Ishikawa (cell line): Measurements from ENCODE around the gene PRXL2B.

ENCODE experiments used
- CEBPB ChIP-seq: IDR thresholded peaks from 2 replicates; pipeline ENCODE4 v1.6.1; 2012
- CREB1 ChIP-seq: IDR thresholded peaks from 2 replicates; pipeline ENCODE4 v1.6.1; 2012; ENCODE audit warnings: low read depth
- EGR1 ChIP-seq: IDR thresholded peaks from 2 replicates; pipeline ENCODE4 v1.6.1; 2012
- EP300 ChIP-seq: IDR thresholded peaks from 2 replicates; pipeline ENCODE4 v1.6.1; 2012; ENCODE audit warnings: borderline replicate concordance
- FOXM1 ChIP-seq: IDR thresholded peaks from 2 replicates; pipeline ENCODE4 v1.6.1; 2012; ENCODE audit warnings: low read depth, borderline replicate concordance
- MAX ChIP-seq: IDR thresholded peaks from 2 replicates; pipeline ENCODE4 v1.6.1; 2012
- NFIC ChIP-seq: IDR thresholded peaks from 2 replicates; pipeline ENCODE4 v1.6.1; 2012
- RAD21 ChIP-seq: IDR thresholded peaks from 2 replicates; pipeline ENCODE4 v1.6.1; 2012; ENCODE audit warnings: low read depth
- REST ChIP-seq: IDR thresholded peaks from 2 replicates; pipeline ENCODE4 v1.6.1; 2012; ENCODE audit warnings: low read depth, mild to moderate bottlenecking
- TAF1 ChIP-seq: IDR thresholded peaks from 2 replicates; pipeline ENCODE4 v1.6.1; 2012; ENCODE audit warnings: low read depth, mild to moderate bottlenecking
- TCF12 ChIP-seq: IDR thresholded peaks from 2 replicates; pipeline ENCODE4 v1.6.1; 2012; ENCODE audit warnings: low read depth
- TEAD4 ChIP-seq: IDR thresholded peaks from 2 replicates; pipeline ENCODE4 v1.6.1; 2012
- USF1 ChIP-seq: IDR thresholded peaks from 2 replicates; pipeline ENCODE4 v1.6.1; 2012
- YY1 ChIP-seq: IDR thresholded peaks from 2 replicates; pipeline ENCODE4 v1.6.1; 2012; ENCODE audit warnings: low read depth
- ZBTB7A ChIP-seq: IDR thresholded peaks from 2 replicates; pipeline ENCODE4 v1.6.1; 2012; ENCODE audit warnings: low read depth

PRXL2B gene

GRCh38 chr1:2571348-2571747 lies 15.2 kb upstream of the PRXL2B start:
- TF ChIP-seq CEBPB = no peak
- TF ChIP-seq CREB1 = no peak
- no peak for TF ChIP-seq ZBTB7A
- no peak for TF ChIP-seq REST
- no peak for TF ChIP-seq EP300
- no peak for TF ChIP-seq TAF1
- TF ChIP-seq FOXM1 = no peak
- TF ChIP-seq YY1 = no peak
- TF ChIP-seq TCF12 = no peak
- no peak for TF ChIP-seq RAD21
- TF ChIP-seq NFIC = no peak

- TF ChIP-seq EGR1 (no peak), YY1 (no peak), USF1 (no peak), EP300 (no peak), REST (no peak), FOXM1 (no peak), CEBPB (no peak), TEAD4 (no peak), CREB1 (no peak), NFIC (no peak), TCF12 (no peak), MAX (no peak), RAD21 (no peak), TAF1 (no peak), ZBTB7A (no peak)
Observed at GRCh38 chr1:2573250-2573920, 13.2 kb upstream of the PRXL2B start.

- no peak for TF ChIP-seq EP300
- no peak for TF ChIP-seq TEAD4
- TF ChIP-seq RAD21 = no peak
- TF ChIP-seq TCF12 = no peak
- no peak for TF ChIP-seq CREB1
- TF ChIP-seq REST = no peak
- no peak for TF ChIP-seq YY1
- no peak for TF ChIP-seq CEBPB
- TF ChIP-seq ZBTB7A = no peak
- no peak for TF ChIP-seq TAF1
- TF ChIP-seq EGR1 = no peak
- no peak for TF ChIP-seq USF1
- TF ChIP-seq NFIC = no peak
- no peak for TF ChIP-seq FOXM1
- TF ChIP-seq MAX = no peak
Observed at GRCh38 chr1:2574350-2574749, 12.2 kb upstream of the PRXL2B start.
